NOMO-1 treated with dmso at 0.1 percent for 144 hours (cell line): ENCODE measurements around the gene GATD1.
"Not testable (repeated sequence)": the region's sequence is repeated elsewhere in the genome, so short reads cannot be mapped to it uniquely, and the experiment has no call there.

Experiments
- DNase-seq: peaks from one replicate; lab custom pipeline; 2025; ENCODE audit not compliant: unreplicated experiment; lab: John Stamatoyannopoulos, UW

The GATD1 gene

GRCh38 chr11:765025-765801 lies 12.1 kb downstream of the GATD1 start:
- peak; percentile 45 for DNase-seq

DNA sequence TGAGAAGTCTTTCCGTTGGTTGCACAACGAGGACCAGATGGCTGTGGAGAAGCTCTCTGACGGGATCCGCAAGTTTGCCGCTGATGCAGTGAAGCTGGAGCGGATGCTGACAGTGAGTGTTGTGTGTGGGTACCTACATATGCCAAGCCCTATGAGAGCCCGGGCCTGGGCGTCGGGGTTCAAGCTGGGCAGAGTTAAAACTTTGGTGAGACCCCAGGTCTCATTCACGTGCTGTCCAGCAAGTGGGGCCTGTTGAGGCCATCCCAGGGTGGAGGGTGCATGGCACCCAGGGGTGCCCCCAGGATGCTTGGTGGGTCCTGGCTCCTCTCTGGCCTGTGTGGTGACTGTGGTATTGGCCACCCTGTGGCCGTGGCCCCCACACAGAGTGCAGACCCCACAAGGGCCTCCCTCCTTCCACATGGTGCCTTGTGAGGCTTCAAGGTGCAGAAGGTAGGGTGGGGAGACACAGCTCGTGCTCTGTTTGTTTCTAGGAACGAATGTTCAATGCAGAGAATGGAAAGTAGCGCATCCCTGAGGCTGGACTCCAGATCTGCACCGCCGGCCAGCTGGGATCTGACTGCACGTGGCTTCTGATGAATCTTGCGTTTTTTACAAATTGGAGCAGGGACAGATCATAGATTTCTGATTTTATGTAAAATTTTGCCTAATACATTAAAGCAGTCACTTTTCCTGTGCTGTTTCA lies 12.8 kb downstream of the GATD1 start:
- DNase-seq = no peak

DNA sequence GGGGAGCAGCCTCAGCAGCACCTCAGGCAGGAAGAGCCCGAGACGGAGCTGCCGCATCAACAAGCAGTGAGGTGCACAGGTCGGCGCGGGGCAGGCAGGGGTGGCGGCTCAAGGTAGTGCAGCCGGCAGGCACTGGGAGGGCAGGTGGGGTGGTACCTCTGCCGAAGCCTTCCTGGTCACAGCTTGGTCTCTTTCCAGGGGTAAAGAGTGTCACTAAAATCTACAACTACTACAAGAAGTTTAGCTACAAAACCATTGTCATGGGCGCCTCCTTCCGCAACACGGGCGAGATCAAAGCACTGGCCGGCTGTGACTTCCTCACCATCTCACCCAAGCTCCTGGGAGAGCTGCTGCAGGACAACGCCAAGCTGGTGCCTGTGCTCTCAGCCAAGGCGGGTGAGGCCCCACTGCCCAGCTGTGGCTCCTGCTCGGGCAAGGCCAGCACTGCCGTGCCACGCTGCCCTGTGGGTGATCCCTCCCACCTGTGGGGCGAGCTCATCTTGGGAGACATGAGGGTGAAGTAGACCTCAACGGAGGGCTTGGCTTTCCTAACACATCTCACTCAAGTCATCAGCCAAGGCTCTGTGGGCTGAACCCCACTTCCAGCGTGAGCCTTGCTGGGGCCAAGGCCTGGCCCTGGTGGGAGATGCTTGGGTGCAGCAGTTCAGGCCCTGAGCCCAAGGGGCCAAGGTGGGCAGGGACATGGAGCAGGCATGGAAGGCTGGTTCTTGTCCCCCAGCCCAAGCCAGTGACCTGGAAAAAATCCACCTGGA lies 13.6 kb downstream of the GATD1 start:
- no peak for DNase-seq

- DNase-seq = no peak
Observed at GRCh38 chr11:763073-763463, 14.2 kb downstream of the GATD1 start.

DNA sequence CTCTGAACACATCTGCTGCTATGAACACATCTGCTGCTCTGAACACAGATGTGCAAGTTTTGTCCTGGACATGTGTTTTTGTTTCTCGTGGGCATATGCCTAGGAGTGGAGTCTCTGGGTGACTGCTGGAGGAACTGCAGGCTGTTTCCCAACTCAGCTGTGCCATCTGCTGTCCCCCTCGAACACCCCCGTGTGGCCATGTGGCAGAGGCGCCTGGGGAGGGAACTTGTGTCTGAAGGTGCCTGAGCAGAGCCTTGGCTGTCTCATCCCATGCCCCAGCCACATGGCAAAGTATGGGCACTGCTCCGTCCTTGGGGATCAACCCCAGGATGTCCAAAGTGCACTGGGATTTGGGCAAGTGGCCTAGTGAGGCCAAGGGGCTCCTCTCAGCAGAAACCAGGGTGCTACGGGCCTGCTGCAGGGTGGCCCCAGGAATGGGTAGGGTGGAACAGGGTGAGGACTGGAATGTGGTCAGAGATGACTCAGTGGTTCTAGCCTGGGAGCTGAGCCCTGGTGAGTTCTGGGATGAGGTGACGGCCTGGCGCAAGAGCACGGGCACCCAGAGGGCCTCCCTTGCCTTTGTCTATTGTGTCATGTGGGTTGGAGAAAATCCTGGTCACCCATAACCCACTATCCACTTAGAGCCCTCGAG lies 14.7 kb downstream of the GATD1 start:
- DNase-seq = peak; percentile 16

DNA sequence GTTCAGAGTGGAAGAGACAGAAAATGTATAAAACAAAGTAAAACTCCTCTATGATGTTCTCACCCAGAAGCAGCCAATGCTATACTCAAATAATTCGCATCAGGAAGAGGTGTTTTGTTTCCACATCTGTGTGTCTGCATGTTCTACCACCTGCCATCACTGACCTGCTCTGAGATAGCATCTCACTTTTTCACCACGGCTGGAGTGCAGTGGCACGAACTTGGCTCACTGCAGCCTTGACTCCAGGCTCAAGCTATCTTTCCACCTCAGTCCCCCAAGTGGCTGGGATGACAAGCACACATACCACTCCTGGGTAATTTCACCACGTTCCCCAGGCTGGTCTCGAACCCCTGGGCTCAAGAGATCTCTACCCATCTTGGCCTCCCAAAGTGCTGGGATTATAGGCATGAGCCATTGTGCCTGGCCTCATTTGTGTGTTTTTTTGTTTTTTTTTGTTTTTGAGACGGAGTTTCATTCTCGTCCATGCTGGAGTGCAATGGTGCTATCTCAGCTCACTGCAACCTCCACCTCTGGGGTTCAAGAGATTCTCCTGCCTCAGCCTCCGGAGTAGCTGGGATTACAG lies 15.7 kb downstream of the GATD1 start:
- no peak for DNase-seq

GRCh38 chr11:760236-760635 lies 17.1 kb downstream of the GATD1 start:
- DNase-seq = no peak

DNA sequence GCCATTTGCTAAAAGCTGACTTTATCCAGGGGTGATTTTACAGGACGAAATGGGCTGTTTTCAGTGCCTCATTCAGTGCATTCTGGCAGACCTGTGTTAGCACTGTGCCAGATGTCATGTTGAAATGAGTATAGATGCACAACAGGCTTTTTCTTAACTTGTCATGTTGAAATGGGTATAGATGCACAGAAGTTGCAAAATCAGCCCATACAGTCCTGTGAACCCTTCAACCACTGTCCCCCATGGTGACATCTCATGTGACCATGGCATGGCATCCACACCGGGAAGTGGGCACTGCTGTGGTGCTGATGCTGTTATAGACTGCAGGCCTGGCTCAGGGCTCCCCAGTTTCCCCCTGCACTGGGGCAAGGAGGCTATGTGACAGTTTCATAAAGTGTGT lies 27.6 kb downstream of the GATD1 start:
- no peak for DNase-seq

GRCh38 chr11:748007-748359 lies 29.3 kb downstream of the GATD1 start:
- DNase-seq = no peak

- peak; percentile 88 for DNase-seq
Observed at GRCh38 chr11:747158-748006, 29.9 kb downstream of the GATD1 start, which contains the start of gene TALDO1. TSS of gene TALDO1 (plus strand) at chr11:747464. CDS start at chr11:747482, 18 bp downstream.

DNA sequence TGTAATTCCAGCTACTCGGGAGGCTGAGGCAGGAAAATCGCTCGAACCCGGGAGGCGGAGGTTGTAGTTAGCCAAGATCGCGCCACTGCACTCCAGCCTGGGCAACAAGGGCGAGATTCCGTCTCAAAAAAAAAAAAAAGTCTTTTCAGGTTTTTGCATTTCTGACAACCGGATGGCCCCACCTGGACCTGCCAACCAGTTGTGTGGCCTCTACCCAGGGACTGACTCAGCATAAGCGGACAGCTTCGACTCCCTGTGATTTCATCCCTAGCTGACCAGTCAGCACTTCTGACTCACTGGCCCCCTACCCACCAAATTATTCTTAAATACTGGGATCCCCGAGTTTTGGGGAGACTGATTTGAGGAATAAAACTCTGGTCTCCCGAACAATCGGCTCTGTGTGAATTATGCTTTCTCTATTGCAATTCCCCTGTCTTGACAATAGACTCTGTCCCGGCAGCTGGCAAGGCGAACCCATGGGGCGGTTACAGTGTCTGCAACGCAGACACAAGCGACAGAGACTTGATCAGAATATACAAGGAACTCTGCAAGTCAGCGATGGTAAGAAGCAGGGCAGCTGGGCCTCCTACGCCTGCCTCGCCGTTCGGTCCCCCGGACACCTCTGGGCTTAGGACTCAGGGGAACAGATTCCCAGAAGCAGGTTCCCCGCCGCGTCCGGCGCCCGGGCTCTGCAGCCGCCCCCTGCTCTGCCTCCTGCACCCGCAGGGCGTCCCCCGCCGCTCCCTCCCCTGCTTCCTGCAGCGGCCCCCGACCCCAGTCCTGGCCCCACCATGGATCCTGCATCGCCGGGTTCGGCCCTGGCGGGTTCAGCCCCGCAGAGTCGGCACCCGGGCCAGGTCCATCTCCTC lies 30.8 kb downstream of the GATD1 start:
- DNase-seq = no peak

- DNase-seq = no peak
Observed at GRCh38 chr11:745428-745827, 31.9 kb downstream of the GATD1 start.

DNA sequence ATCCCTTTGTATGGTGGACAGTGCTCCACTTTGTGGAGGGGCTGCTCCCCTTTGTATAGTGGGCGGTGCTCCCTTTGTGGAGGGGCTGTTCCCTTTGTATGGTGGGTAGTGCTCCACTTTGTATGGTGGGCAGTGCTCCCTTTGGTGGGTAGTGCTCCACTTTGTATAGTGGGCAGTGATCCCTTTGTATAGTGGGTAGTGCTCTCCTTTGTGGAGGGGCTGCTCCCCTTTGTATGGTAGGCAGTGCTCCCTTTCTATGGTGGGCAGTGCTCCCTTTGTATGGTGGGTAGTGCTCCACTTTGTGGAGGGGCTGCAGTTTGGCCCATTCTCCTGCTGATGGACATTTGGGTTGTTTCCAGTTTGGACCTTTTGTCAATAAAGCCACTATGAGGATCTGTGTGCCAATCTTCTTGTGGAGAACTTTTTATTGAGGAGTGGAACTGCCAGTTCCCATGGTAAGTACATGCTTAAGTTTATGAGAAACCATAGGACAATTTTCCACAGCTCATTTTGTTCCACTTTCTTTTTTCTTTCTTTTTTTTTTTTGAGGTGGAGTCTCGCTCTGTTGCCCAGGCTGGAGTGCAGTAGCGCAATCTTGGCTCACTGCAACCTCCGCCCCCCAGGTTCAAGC lies 34.6 kb downstream of the GATD1 start:
- no peak for DNase-seq

- DNase-seq = no peak
Observed at GRCh38 chr11:742156-742546, 35.1 kb downstream of the GATD1 start.

DNA sequence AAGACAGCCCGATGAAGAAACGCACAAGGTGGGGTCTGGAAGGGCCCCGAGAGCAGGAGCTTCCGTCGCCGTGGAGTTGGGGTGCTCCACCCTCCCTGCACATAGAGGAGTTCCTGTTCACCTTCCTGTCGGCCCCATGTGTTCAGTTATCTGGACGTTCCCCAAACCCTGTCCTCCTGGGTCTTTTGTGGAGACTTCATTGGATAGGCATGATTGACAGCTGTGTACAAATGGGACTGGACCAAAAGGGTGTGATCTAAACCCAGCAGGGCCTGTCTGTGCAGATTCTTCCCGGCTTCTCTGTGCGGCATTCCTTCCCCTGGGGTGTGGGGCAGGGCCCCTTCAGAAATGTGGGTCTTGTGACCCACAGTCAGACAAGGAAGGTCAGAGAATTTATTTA lies 39.4 kb downstream of the GATD1 start:
- not testable (repeated sequence) for DNase-seq

- no peak for DNase-seq
Observed at GRCh38 chr11:737366-737765, 39.9 kb downstream of the GATD1 start.

DNA sequence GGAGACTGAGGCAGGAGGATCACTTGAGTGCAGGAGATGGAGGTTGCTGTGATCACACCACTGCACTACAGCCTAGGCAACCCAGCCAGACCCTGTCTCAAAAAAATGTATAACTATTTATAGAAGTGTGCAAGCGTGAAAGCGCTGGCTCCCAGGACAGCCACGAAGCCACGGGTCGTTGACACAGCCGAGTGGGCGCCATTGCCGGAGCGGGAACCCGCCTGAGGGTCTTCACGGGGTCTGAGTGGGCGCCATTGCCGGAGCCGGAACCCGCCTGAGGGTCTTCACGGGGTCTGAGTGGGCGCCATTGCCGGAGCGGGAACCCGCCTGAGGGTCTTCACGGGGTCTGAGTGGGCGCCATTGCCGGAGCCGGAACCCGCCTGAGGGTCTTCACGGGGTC lies 42.7 kb downstream of the GATD1 start:
- not testable (repeated sequence) for DNase-seq

GRCh38 chr11:733072-733471 lies 44.2 kb downstream of the GATD1 start:
- DNase-seq = no peak
